ENCODE data around the gene PAWR.

Gene PAWR

GRCh38 chr12:79560225-79560889, 130.4 kb downstream of the PAWR start:
- H3K4me3 ChIP-seq (ENCODE audit: low read length), result no peak overlapping the region
- H3K9ac ChIP-seq (ENCODE audit: low read depth, low read length), result no peak overlapping the region
- H3K4me1 ChIP-seq (ENCODE audit: insufficient read depth, low read length), result peaks cover 29% of the 10 kb centered on the region
- peaks cover 69% of the 10 kb centered on the region for H3K36me3 ChIP-seq (ENCODE audit: insufficient read depth, low read length)
- 92% methylated on average over 6 of the region's 6 CpGs for WGBS
- no peak overlapping the region for H3K27ac ChIP-seq (ENCODE audit: low read depth, low read length)
- no peaks in the 10 kb centered on the region for H3K27me3 ChIP-seq (ENCODE audit: insufficient read depth, low read length)
- H3K9me3 ChIP-seq (ENCODE audit: insufficient read depth, low read depth, low read length), result peaks cover 54% of the 10 kb centered on the region

GRCh38 chr12:79559591-79559990, 131.2 kb downstream of the PAWR start:
- Histone ChIP-seq H3K4me3 (ENCODE audit: low read length) (no peak overlapping the region), H3K9ac (ENCODE audit: low read depth, low read length) (no peak overlapping the region), H3K27me3 (ENCODE audit: insufficient read depth, low read length) (no peaks in the 10 kb centered on the region), H3K9me3 (ENCODE audit: insufficient read depth, low read depth, low read length) (peaks cover 55% of the 10 kb centered on the region), H3K36me3 (ENCODE audit: insufficient read depth, low read length) (peaks cover 68% of the 10 kb centered on the region), H3K4me1 (ENCODE audit: insufficient read depth, low read length) (peaks cover 29% of the 10 kb centered on the region), H3K27ac (ENCODE audit: low read depth, low read length) (no peak overlapping the region)
- 95% methylated on average over 2 of the region's 2 CpGs for WGBS

- Histone ChIP-seq H3K4me3 (ENCODE audit: low read length) (no peak overlapping the region), H3K27me3 (ENCODE audit: insufficient read depth, low read length) (no peaks in the 10 kb centered on the region), H3K36me3 (ENCODE audit: insufficient read depth, low read length) (peaks cover 69% of the 10 kb centered on the region), H3K27ac (ENCODE audit: low read depth, low read length) (0 out of 2 replicates have a peak overlapping the region, but pooled peaks have one; percentile 15), H3K4me1 (ENCODE audit: insufficient read depth, low read length) (peaks cover 29% of the 10 kb centered on the region), H3K9ac (ENCODE audit: low read depth, low read length) (no peak overlapping the region), H3K9me3 (ENCODE audit: insufficient read depth, low read depth, low read length) (peaks cover 52% of the 10 kb centered on the region)
- WGBS, result 89% methylated on average over 5 of the region's 5 CpGs
Observed at GRCh38 chr12:79558924-79559469, 131.8 kb downstream of the PAWR start.

- H3K4me1 ChIP-seq (ENCODE audit: insufficient read depth, low read length), result peaks cover 29% of the 10 kb centered on the region
- peaks cover 41% of the 10 kb centered on the region for H3K9me3 ChIP-seq (ENCODE audit: insufficient read depth, low read depth, low read length)
- H3K4me3 ChIP-seq (ENCODE audit: low read length), result no peak overlapping the region
- peak overlapping the region; percentile 78 for H3K27ac ChIP-seq (ENCODE audit: low read depth, low read length)
- H3K9ac ChIP-seq (ENCODE audit: low read depth, low read length), result no peak overlapping the region
- H3K36me3 ChIP-seq (ENCODE audit: insufficient read depth, low read length), result peaks cover 69% of the 10 kb centered on the region
- WGBS, result 72% methylated on average over 1 of the region's 1 CpG
- no peaks in the 10 kb centered on the region for H3K27me3 ChIP-seq (ENCODE audit: insufficient read depth, low read length)
Observed at GRCh38 chr12:79557690-79558315, 133.0 kb downstream of the PAWR start.

- Histone ChIP-seq H3K4me3 (ENCODE audit: low read length) (no peak overlapping the region), H3K4me1 (ENCODE audit: insufficient read depth, low read length) (peaks cover 40% of the 10 kb centered on the region), H3K27me3 (ENCODE audit: insufficient read depth, low read length) (no peaks in the 10 kb centered on the region), H3K27ac (ENCODE audit: low read depth, low read length) (no peak overlapping the region), H3K9me3 (ENCODE audit: insufficient read depth, low read depth, low read length) (peaks cover 16% of the 10 kb centered on the region; the same call in 1 of the 2 replicates), H3K36me3 (ENCODE audit: insufficient read depth, low read length) (peaks cover 58% of the 10 kb centered on the region), H3K9ac (ENCODE audit: low read depth, low read length) (no peak overlapping the region)
- 93% methylated on average over 2 of the region's 3 CpGs for WGBS
Observed at GRCh38 chr12:79555028-79555925, 135.5 kb downstream of the PAWR start.

- no peak overlapping the region for H3K4me3 ChIP-seq (ENCODE audit: low read length)
- H3K27me3 ChIP-seq (ENCODE audit: insufficient read depth, low read length), result no peaks in the 10 kb centered on the region
- peaks cover 46% of the 10 kb centered on the region for H3K36me3 ChIP-seq (ENCODE audit: insufficient read depth, low read length)
- H3K4me1 ChIP-seq (ENCODE audit: insufficient read depth, low read length), result peaks cover 51% of the 10 kb centered on the region
- peaks cover 9% of the 10 kb centered on the region; the same call in 1 of the 2 replicates for H3K9me3 ChIP-seq (ENCODE audit: insufficient read depth, low read depth, low read length)
- H3K27ac ChIP-seq (ENCODE audit: low read depth, low read length), result no peak overlapping the region
- 97% methylated on average over 24 of the region's 24 CpGs for WGBS
- H3K9ac ChIP-seq (ENCODE audit: low read depth, low read length), result no peak overlapping the region
Observed at GRCh38 chr12:79553863-79554574, 136.7 kb downstream of the PAWR start.

- Histone ChIP-seq H3K4me1 (ENCODE audit: insufficient read depth, low read length) (peaks cover 45% of the 10 kb centered on the region), H3K36me3 (ENCODE audit: insufficient read depth, low read length) (peaks cover 44% of the 10 kb centered on the region), H3K27me3 (ENCODE audit: insufficient read depth, low read length) (no peaks in the 10 kb centered on the region), H3K9ac (ENCODE audit: low read depth, low read length) (no peak overlapping the region), H3K9me3 (ENCODE audit: insufficient read depth, low read depth, low read length) (peaks cover 9% of the 10 kb centered on the region; the same call in 1 of the 2 replicates), H3K27ac (ENCODE audit: low read depth, low read length) (no peak overlapping the region), H3K4me3 (ENCODE audit: low read length) (no peak overlapping the region)
- 92% methylated on average over 6 of the region's 6 CpGs for WGBS
Observed at GRCh38 chr12:79552192-79552591, 138.6 kb downstream of the PAWR start.

- Histone ChIP-seq H3K36me3 (ENCODE audit: insufficient read depth, low read length) (peaks cover 31% of the 10 kb centered on the region), H3K9me3 (ENCODE audit: insufficient read depth, low read depth, low read length) (peaks cover 4% of the 10 kb centered on the region; the same call in 1 of the 2 replicates), H3K4me1 (ENCODE audit: insufficient read depth, low read length) (peaks cover 50% of the 10 kb centered on the region), H3K27me3 (ENCODE audit: insufficient read depth, low read length) (no peaks in the 10 kb centered on the region), H3K27ac (ENCODE audit: low read depth, low read length) (peak overlapping the region; percentile 55), H3K9ac (ENCODE audit: low read depth, low read length) (no peak overlapping the region), H3K4me3 (ENCODE audit: low read length) (no peak overlapping the region)
- 93% methylated on average over 4 of the region's 4 CpGs for WGBS
Observed at GRCh38 chr12:79549531-79550271, 141.1 kb downstream of the PAWR start.

GRCh38 chr12:79548610-79548924, 142.2 kb downstream of the PAWR start:
- Histone ChIP-seq H3K27me3 (ENCODE audit: insufficient read depth, low read length) (no peaks in the 10 kb centered on the region), H3K4me3 (ENCODE audit: low read length) (no peak overlapping the region), H3K27ac (ENCODE audit: low read depth, low read length) (peak overlapping the region; percentile 95), H3K9me3 (ENCODE audit: insufficient read depth, low read depth, low read length) (no peaks in the 10 kb centered on the region), H3K9ac (ENCODE audit: low read depth, low read length) (peak overlapping the region; percentile 87), H3K4me1 (ENCODE audit: insufficient read depth, low read length) (peaks cover 50% of the 10 kb centered on the region), H3K36me3 (ENCODE audit: insufficient read depth, low read length) (peaks cover 21% of the 10 kb centered on the region)

Data from HUES64 (cell line).